NB4 (cell line): ENCODE results near the gene LRRC1.

Experiments used
- CTCF ChIP-seq: IDR thresholded peaks from one replicate; pipeline ENCODE4 v1.5.1; 2012; ENCODE audit warnings: low read depth, low read length
- MYC ChIP-seq: IDR thresholded peaks from 2 replicates; pipeline ENCODE4 v1.6.1; 2011; ENCODE audit warnings: low read depth, low read length
- POLR2A ChIP-seq: IDR thresholded peaks from 2 replicates; pipeline ENCODE4 v1.6.1; 2011; ENCODE audit warnings: mild to moderate bottlenecking; ENCODE audit not compliant: insufficient read length; ENCODE audit errors: extremely low read depth

- TF ChIP-seq CTCF = no peak
- no peak for TF ChIP-seq POLR2A
- TF ChIP-seq MYC = no peak
Observed at GRCh38 chr6:53937461-53937860, 142.7 kb downstream of the LRRC1 start.
